Upper lobe of left lung (tissue), 4 donors: Measurements from ENCODE around the gene AEBP1.

Experiments
- CTCF ChIP-seq, 6 experiments: fragments of 450-650 bp in 4 of 6; fragments of 200-600 bp in 2 of 6; sonication (generic) in 2 of 6; IDR thresholded peaks; one replicate each; pipeline ENCODE4 v1.5.1; 2016 to 2019; ENCODE audit warnings: antibody characterized with exemption in 6 of 6
- EP300 ChIP-seq, 4 donors: sonication (generic); formaldehyde crosslinking; IDR thresholded peaks; one replicate each; pipeline ENCODE4 v1.5.1; 2017; ENCODE audit warnings: antibody characterized with exemption in 4 of 4, control low read depth in 2 of 4
- POLR2A ChIP-seq, 4 donors: fragments of 450-650 bp; IDR thresholded peaks; one replicate each; pipeline ENCODE4 v1.5.1; 2016 to 2017; ENCODE audit warnings: antibody characterized with exemption in 4 of 4, mild to moderate bottlenecking in 2 of 4
- POLR2AphosphoS5 ChIP-seq, 2 donors: sonication (generic); formaldehyde crosslinking; IDR thresholded peaks; one replicate each; pipeline ENCODE4 v1.5.1; 2017; ENCODE audit warnings: antibody characterized with exemption in 2 of 2

- no peak for TF ChIP-seq EP300 (IDR thresholded peaks at IDR 0.05)
- no peak for TF ChIP-seq CTCF (IDR thresholded peaks at IDR 0.05)
- no peak for TF ChIP-seq POLR2A (IDR thresholded peaks at IDR 0.05)
- TF ChIP-seq POLR2AphosphoS5 (IDR thresholded peaks at IDR 0.05), result no peak
Observed at GRCh38 chr7:44103566-44103922, 601 bp upstream of the AEBP1 start.
